Activated CD8-positive, alpha-beta memory T cell treated with anti-CD3 and anti-CD28 coated beads, Interleukin-2, amount 10 ng/mL, durations not matched to agents 7 days and 5 days (primary cell): ENCODE measurements around the gene ACOT7. TPM values are rescaled to one million over a fixed set of nuclear protein-coding genes. Genes with fewer than 3 reads are reported as not detected.

Experiments
- ATAC-seq: fragments of 150-1000 bp; cut with Tn5 transposase; one replicate; pipeline ENCODE4 v1.10.0; 2021; ENCODE audit warnings: moderate library complexity
- CTCF ChIA-PET: fragments of 350-600 bp; sonication (Branson Sonifier 250); formaldehyde crosslinking; loops from one replicate; lab custom pipeline; 2021; ENCODE audit warnings: antibody characterized with exemption; lab: Charles Lee
- DNase-seq: peaks from one replicate; pipeline ENCODE4 v3.0.0-alpha.2; 2020
- H3K27ac Mint-ChIP-seq: one replicate; pipeline ENCODE4 v1.8.0; 2021; ENCODE audit warnings: mild to moderate bottlenecking, mixed read lengths
- H3K27me3 Mint-ChIP-seq: one replicate; pipeline ENCODE4 v1.8.0; 2021; ENCODE audit warnings: mixed read lengths
- H3K36me3 Mint-ChIP-seq: one replicate; pipeline ENCODE4 v1.8.0; 2021; ENCODE audit warnings: mild to moderate bottlenecking, mixed read lengths
- H3K4me1 Mint-ChIP-seq: one replicate; pipeline ENCODE4 v1.8.0; 2021; ENCODE audit warnings: mixed read lengths
- H3K4me3 Mint-ChIP-seq: one replicate; pipeline ENCODE4 v1.8.0; 2021; ENCODE audit warnings: mild to moderate bottlenecking, moderate library complexity, mixed read lengths
- H3K9me3 Mint-ChIP-seq: one replicate; pipeline ENCODE4 v1.8.0; 2022; ENCODE audit warnings: low read depth, mixed read lengths
- total RNA-seq, 2 experiments: library from RNA; stranded (reverse); gene quantifications; one replicate each; pipeline ENCODE4 v1.2.3, GENCODE V29; 2021

The ACOT7 gene
- total RNA-seq, 2 experiments from 2014 or later = 81.3 to 87.0 TPM

DNA sequence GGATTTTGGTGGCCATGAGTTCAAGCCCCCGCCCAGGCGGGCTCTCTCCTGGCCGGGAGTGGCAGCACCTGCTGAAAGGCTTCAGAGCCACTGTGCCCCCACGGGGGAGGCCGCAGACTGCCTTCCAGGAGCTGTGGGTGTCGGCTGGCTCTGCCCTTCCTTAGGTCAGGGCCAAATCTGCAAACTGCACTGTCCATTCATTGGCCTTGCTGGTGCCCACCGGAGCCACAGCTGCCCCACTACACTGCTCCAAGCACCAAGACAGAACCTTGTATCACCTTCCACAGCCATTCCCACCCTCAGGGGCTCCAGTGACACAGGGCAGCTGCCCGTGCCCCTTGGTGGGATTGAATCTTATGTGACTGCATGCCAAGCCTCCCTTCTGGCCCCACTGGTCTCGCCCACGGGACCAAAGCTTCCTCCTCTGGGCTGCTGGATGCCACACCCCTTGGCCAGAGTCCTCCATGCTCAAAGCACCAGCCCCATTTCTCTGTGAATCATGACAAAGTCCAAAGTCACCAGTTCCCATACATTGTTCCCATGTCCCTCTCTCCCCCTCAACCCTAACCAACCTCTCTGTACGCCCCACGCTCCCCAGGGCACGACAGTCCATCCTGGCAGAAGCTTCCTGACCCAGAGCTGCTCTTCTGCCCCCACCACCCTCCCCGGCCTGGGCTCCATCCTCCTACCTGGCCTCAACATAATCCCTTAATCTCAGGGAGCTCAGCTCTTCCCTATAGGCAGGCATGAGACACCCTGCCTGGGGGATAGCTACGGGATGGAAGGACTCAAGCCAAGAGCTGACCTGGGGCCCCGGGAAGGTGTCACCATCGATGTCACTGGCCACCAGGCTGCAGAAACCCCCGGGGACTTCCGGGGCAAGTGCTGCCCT lies 111.8 kb downstream of the ACOT7 start:
- no peaks in the 10 kb centered on the region for H3K9me3 Mint-ChIP-seq
- H3K27me3 Mint-ChIP-seq = no peaks in the 10 kb centered on the region
- ATAC-seq (no peak), DNase-seq (no peak)
- no peaks in the 10 kb centered on the region for H3K36me3 Mint-ChIP-seq
- CTCF ChIA-PET = interaction anchor here (0.8 to 1.5 kb wide), 2 partner anchors 67 to 141 kb away, joined by 3 read pairs; no protein-coding TSS in a partner anchor
- H3K27ac Mint-ChIP-seq = no peak overlapping the region
- no peaks in the 10 kb centered on the region for H3K4me1 Mint-ChIP-seq
- H3K4me3 Mint-ChIP-seq = no peak overlapping the region

DNA sequence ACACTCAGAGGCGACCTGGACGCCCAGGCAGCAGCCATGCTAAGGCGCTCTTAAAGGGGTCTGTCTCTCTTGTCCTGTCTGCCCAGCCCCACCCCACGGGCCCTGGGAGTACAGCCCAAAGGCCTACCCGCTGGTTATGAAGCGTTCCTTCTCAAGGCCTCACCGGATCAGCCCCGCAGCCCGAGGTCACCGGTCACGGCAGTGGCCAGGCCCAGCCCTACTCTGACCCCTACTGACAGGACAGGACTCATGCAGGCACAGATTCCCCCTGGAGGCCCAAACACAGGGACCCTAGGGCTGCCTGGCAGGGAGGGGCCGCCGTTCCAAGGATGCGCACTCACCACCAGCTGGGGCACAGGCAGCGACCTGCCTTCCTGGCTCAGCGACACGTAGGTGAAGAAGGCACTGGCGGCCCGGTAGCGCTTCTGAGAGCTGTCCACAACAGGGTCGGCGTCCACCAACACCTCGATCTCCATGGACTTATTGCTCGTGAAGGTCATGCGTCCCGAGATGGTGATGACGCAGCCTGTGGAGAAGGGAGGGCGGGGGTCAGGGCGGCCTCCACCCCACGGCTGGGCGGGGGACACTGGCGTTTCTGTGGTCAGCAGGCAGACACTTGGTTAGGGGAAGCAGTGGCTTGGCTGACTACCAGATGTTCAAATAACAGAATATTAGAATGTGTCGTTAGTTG lies 112.7 kb downstream of the ACOT7 start:
- DNase-seq (no peak), ATAC-seq (no peak)
- Mint-ChIP-seq H3K36me3 (no peaks in the 10 kb centered on the region), H3K9me3 (no peaks in the 10 kb centered on the region), H3K4me1 (no peaks in the 10 kb centered on the region), H3K27me3 (no peaks in the 10 kb centered on the region), H3K4me3 (no peak overlapping the region), H3K27ac (no peak overlapping the region)
- CTCF ChIA-PET = no interaction called here

DNA sequence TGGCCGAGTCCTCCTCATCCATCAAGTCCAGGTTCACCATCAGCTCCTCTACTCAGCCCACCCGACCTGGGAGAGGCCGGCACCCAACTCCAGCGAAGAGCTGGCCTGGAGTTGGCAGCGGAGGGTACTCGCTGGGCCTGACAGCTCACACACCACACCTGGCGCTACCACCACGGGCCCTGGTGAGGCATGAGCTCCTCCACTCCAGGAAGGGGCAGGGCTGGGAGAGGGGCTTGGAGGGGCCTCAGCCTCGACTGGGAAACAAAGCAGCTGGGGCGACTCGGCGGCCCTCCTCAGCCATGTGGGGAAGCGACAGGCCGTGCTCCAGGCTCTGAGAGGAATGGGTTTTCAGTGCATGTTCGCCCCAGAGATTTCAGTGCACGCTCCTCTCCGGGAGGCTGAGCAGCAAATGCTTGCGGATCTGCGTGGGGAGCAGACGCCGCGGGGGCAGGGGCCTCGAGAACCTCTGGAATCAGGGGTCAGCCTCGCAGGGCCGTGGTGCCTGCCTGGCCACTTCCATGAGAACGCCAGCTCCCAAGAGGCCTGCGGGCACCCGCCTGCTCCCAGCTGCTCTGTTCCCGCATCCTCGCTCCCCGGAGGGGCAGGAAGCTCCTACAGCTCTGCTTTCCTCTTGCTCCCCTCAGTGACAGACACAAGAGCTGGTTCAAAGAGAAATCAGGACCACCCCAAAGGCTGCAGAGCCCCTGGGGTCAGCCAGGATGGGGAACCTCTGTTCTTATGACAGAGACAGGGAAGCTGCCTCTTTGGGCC lies 113.8 kb downstream of the ACOT7 start:
- no peaks in the 10 kb centered on the region for H3K36me3 Mint-ChIP-seq
- CTCF ChIA-PET = no interaction called here
- DNase-seq (no peak), ATAC-seq (no peak)
- H3K27me3 Mint-ChIP-seq = no peaks in the 10 kb centered on the region
- H3K4me1 Mint-ChIP-seq = no peaks in the 10 kb centered on the region
- no peaks in the 10 kb centered on the region for H3K9me3 Mint-ChIP-seq
- no peak overlapping the region for H3K27ac Mint-ChIP-seq
- no peak overlapping the region for H3K4me3 Mint-ChIP-seq

- H3K27ac Mint-ChIP-seq = no peak overlapping the region
- CTCF ChIA-PET = no interaction called here
- no peak for DNase-seq
- no peak overlapping the region for H3K4me3 Mint-ChIP-seq
- no peak for ATAC-seq
- no peaks in the 10 kb centered on the region for H3K36me3 Mint-ChIP-seq
- no peaks in the 10 kb centered on the region for H3K9me3 Mint-ChIP-seq
- H3K4me1 Mint-ChIP-seq = no peaks in the 10 kb centered on the region
- H3K27me3 Mint-ChIP-seq = no peaks in the 10 kb centered on the region
These were observed 114.5 kb downstream of the ACOT7 start for GRCh38 chr1:6279066-6279465.

DNA sequence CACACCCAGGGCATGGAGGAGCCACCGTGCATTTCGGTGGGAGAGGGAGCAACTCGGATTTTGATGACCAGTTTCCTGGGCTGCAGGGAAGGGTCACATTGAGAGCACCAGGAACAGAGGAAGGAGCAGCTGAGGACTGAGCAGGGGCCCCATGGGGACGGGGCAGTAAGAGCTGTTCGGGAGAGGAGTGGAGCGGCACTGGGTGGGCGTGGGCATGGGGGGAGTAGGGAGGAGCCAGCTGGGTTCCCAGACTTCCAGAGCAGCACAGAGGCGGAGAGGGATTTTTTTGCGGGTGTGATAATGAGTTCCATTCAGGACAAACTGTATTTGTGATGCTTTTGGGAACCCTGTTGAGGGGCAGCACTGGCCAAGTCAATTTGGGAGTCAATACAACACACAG lies 115.3 kb downstream of the ACOT7 start:
- H3K4me1 Mint-ChIP-seq = no peaks in the 10 kb centered on the region
- DNase-seq (no peak), ATAC-seq (no peak)
- no peaks in the 10 kb centered on the region for H3K36me3 Mint-ChIP-seq
- no peak overlapping the region for H3K4me3 Mint-ChIP-seq
- no peak overlapping the region for H3K27ac Mint-ChIP-seq
- H3K27me3 Mint-ChIP-seq = no peaks in the 10 kb centered on the region
- CTCF ChIA-PET = no interaction called here
- H3K9me3 Mint-ChIP-seq = no peaks in the 10 kb centered on the region

GRCh38 chr1:6276811-6277555 lies 116.6 kb downstream of the ACOT7 start:
- H3K27ac Mint-ChIP-seq = no peak overlapping the region

GRCh38 chr1:6275826-6276782 lies 117.5 kb downstream of the ACOT7 start:
- H3K27ac Mint-ChIP-seq = no peak overlapping the region
- H3K36me3 Mint-ChIP-seq = no peaks in the 10 kb centered on the region
- H3K9me3 Mint-ChIP-seq = no peaks in the 10 kb centered on the region
- no peaks in the 10 kb centered on the region for H3K27me3 Mint-ChIP-seq
- DNase-seq = no peak
- CTCF ChIA-PET = no interaction called here
- H3K4me3 Mint-ChIP-seq = no peak overlapping the region
- no peaks in the 10 kb centered on the region for H3K4me1 Mint-ChIP-seq
- ATAC-seq = no peak

More at GRCh38 chr1:6276811-6277555, 116.6 kb downstream of the ACOT7 start:
- Mint-ChIP-seq H3K4me3 (no peak overlapping the region), H3K36me3 (no peaks in the 10 kb centered on the region), H3K27me3 (no peaks in the 10 kb centered on the region), H3K4me1 (no peaks in the 10 kb centered on the region), H3K9me3 (no peaks in the 10 kb centered on the region)
- no peak for DNase-seq
- no peak for ATAC-seq
- CTCF ChIA-PET = no interaction called here

GRCh38 chr1:6274622-6275139 lies 118.9 kb downstream of the ACOT7 start:
- H3K4me1 Mint-ChIP-seq = no peaks in the 10 kb centered on the region
- no peaks in the 10 kb centered on the region for H3K27me3 Mint-ChIP-seq
- no peaks in the 10 kb centered on the region for H3K36me3 Mint-ChIP-seq
- DNase-seq (no peak), ATAC-seq (no peak)
- no peak overlapping the region for H3K27ac Mint-ChIP-seq
- CTCF ChIA-PET = interaction anchor here (0.8 kb wide), 1 partner anchor 84 kb away, joined by 3 read pairs; no protein-coding TSS in a partner anchor
- H3K9me3 Mint-ChIP-seq = no peaks in the 10 kb centered on the region
- no peak overlapping the region for H3K4me3 Mint-ChIP-seq

GRCh38 chr1:6274102-6274501 lies 119.5 kb downstream of the ACOT7 start:
- Mint-ChIP-seq H3K4me3 (no peak overlapping the region), H3K4me1 (no peaks in the 10 kb centered on the region), H3K36me3 (no peaks in the 10 kb centered on the region), H3K27me3 (no peaks in the 10 kb centered on the region), H3K27ac (no peak overlapping the region), H3K9me3 (no peaks in the 10 kb centered on the region)
- no peak for DNase-seq
- CTCF ChIA-PET = interaction anchor here (0.8 kb wide), 1 partner anchor 85 kb away, joined by 3 read pairs; no protein-coding TSS in a partner anchor
- no peak for ATAC-seq

DNA sequence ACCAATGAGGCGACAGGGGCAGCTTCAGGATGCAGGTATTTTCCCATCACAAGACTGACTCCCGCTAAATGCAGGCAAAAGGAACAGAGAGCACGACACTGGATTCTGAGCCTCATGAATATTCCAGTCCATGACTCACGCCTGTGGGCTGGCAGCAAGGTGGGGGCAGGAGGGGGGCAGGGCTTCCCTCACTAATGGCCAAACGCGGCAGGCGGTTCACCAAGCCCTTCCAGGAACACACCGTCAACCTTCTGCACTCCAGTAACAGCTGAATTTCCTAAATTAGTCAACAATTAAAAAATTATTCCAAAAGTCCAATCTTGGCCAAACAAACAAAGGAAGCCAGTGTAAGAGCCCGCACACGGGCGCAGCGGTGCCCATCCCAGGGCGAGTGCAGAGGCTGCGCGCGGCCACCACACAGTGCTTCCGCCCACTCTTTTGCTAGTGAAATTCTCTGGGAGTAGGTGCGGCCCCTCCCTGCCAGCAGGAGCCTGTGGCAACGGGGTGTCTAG lies 120.1 kb downstream of the ACOT7 start:
- Mint-ChIP-seq H3K36me3 (no peaks in the 10 kb centered on the region), H3K27ac (no peak overlapping the region), H3K9me3 (no peaks in the 10 kb centered on the region), H3K27me3 (no peaks in the 10 kb centered on the region), H3K4me3 (no peak overlapping the region), H3K4me1 (no peaks in the 10 kb centered on the region)
- ATAC-seq (no peak), DNase-seq (no peak)
- CTCF ChIA-PET = interaction anchor here (1.9 kb wide), 1 partner anchor 149 kb away, joined by 6 read pairs; no protein-coding TSS in a partner anchor

GRCh38 chr1:6272868-6273267 lies 120.7 kb downstream of the ACOT7 start:
- H3K36me3 Mint-ChIP-seq = no peaks in the 10 kb centered on the region
- CTCF ChIA-PET = interaction anchor here (1.9 kb wide), 1 partner anchor 150 kb away, joined by 6 read pairs; no protein-coding TSS in a partner anchor
- DNase-seq = no peak

More at GRCh38 chr1:6272868-6273267, 120.7 kb downstream of the ACOT7 start:
- Mint-ChIP-seq H3K27me3 (no peaks in the 10 kb centered on the region), H3K9me3 (no peaks in the 10 kb centered on the region), H3K4me3 (no peak overlapping the region), H3K4me1 (no peaks in the 10 kb centered on the region), H3K27ac (no peak overlapping the region)
- no peak for ATAC-seq
